MM.1S (cell line): ENCODE data around the gene TPRN.

Experiments
- CTCF ChIP-seq: fragments of 300-600 bp; sonication (generic); IDR thresholded peaks from 2 replicates; pipeline ENCODE4 v1.5.1; 2016; ENCODE audit warnings: antibody characterized with exemption, low read length, mixed read lengths
- EZH2 ChIP-seq: fragments of 300-600 bp; sonication (generic); optimal IDR thresholded peaks from 2 replicates; pipeline ENCODE3; 2017; ENCODE audit warnings: low read depth, mild to moderate bottlenecking, antibody characterized with exemption, low read length, mixed read lengths
- EZH2phosphoT487 ChIP-seq: fragments of 300-600 bp; sonication (generic); IDR thresholded peaks from 2 replicates; pipeline ENCODE4 v1.6.1; 2018; ENCODE audit warnings: antibody characterized with exemption, low read length

GRCh38 chr9:137243626-137244485 is 43.3 kb upstream of the TPRN start:
- no peak for TF ChIP-seq CTCF
- no peak for TF ChIP-seq EZH2
- TF ChIP-seq EZH2phosphoT487, result no peak
